DOHH2 (cell line): ENCODE data around the gene SNTN.

Source experiments
- EZH2phosphoT487 ChIP-seq: fragments of 200-600 bp; sonication (generic); IDR thresholded peaks from 2 replicates; pipeline ENCODE4 v1.6.1; 2017; ENCODE audit warnings: borderline replicate concordance, mild to moderate bottlenecking, antibody characterized with exemption, low read length, moderate library complexity, mixed read lengths
- TF ChIP-seq, protein P1 (sequence below): fragments of 200-600 bp; sonication (generic); IDR thresholded peaks from one replicate; pipeline ENCODE4 v1.5.1; 2014; ENCODE audit warnings: antibody characterized with exemption, mild to moderate bottlenecking, low read depth, low read length; ENCODE audit not compliant: poor library complexity, severe bottlenecking

DNA sequence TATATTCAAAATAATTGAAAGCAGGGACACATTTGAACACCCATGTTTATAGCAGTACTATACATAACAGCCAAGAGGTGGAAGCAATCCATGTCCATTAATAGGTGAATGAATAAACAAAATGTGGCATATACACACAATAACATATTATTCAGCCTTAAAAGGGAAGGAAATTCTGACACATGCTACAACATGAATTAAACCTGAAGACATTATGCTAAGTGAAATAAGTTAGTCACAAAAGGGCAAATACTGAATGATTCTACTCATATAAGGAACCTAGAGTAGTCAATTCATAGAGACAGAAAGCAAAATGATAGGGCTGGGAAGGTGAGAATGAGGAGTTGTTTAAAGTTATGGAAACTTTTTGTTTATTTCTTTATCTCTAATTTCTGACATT, 40.9 kb downstream of the SNTN start:
- TF ChIP-seq EZH2phosphoT487 = no peak
- TF ChIP-seq, protein P1, sequence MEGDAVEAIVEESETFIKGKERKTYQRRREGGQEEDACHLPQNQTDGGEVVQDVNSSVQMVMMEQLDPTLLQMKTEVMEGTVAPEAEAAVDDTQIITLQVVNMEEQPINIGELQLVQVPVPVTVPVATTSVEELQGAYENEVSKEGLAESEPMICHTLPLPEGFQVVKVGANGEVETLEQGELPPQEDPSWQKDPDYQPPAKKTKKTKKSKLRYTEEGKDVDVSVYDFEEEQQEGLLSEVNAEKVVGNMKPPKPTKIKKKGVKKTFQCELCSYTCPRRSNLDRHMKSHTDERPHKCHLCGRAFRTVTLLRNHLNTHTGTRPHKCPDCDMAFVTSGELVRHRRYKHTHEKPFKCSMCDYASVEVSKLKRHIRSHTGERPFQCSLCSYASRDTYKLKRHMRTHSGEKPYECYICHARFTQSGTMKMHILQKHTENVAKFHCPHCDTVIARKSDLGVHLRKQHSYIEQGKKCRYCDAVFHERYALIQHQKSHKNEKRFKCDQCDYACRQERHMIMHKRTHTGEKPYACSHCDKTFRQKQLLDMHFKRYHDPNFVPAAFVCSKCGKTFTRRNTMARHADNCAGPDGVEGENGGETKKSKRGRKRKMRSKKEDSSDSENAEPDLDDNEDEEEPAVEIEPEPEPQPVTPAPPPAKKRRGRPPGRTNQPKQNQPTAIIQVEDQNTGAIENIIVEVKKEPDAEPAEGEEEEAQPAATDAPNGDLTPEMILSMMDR = no peak
